CD14-positive monocyte (primary cell): Measurements from ENCODE around the gene AP1AR. TPM values are rescaled to one million over a fixed set of nuclear protein-coding genes. Genes with fewer than 3 reads are reported as not detected.

Experiments
- DNase-seq, 3 donors: peaks; one replicate each; pipeline ENCODE4 v3.0.0-alpha.2; 2011 to 2022
- H2AFZ ChIP-seq: 2 replicates; pipeline ENCODE4 v1.6.0; 2012; ENCODE audit warnings: mild to moderate bottlenecking, low read depth, low read length, inconsistent platforms; ENCODE audit not compliant: insufficient read depth, poor library complexity, severe bottlenecking
- H3K27ac ChIP-seq, 2 donors: 1 replicate in 1 of 2; 2 replicates in 1 of 2; pipeline ENCODE4 v1.5.1; 2012 to 2013; ENCODE audit warnings: low read length in 2 of 2, control low read depth in 1 of 2, inconsistent platforms in 1 of 2, low read depth in 1 of 2, mild to moderate bottlenecking in 1 of 2
- H3K27me3 ChIP-seq, 2 donors: one replicate each; pipeline versions ENCODE4 v1.6.0 to v1.6.1; 2011 to 2013; ENCODE audit warnings: low read length in 2 of 2; ENCODE audit not compliant: control insufficient read depth in 2 of 2, insufficient read depth in 2 of 2
- H3K36me3 ChIP-seq, 2 donors: replicated peaks in 1 of 2; 1 replicate in 1 of 2; 2 replicates in 1 of 2; pipeline versions ENCODE4 v1.5.1 to v1.6.1; 2012 to 2013; ENCODE audit warnings: low read length in 2 of 2, control low read depth in 1 of 2, inconsistent platforms in 1 of 2, mild to moderate bottlenecking in 1 of 2; ENCODE audit not compliant: insufficient read depth in 2 of 2, control insufficient read depth in 1 of 2
- H3K4me1 ChIP-seq, 2 donors: 1 replicate in 1 of 2; 2 replicates in 1 of 2; pipeline versions ENCODE4 v1.5.1 to v1.6.1; 2012 to 2013; ENCODE audit warnings: low read length in 2 of 2, control low read depth in 1 of 2, inconsistent platforms in 1 of 2, mild to moderate bottlenecking in 1 of 2, moderate library complexity in 1 of 2; ENCODE audit not compliant: insufficient read depth in 2 of 2, control insufficient read depth in 1 of 2
- H3K4me2 ChIP-seq: replicated peaks from 2 replicates; pipeline ENCODE3; 2012; ENCODE audit warnings: low read length, moderate library complexity, mild to moderate bottlenecking; ENCODE audit not compliant: poor library complexity, severe bottlenecking; ENCODE audit errors: extremely low read depth
- H3K4me3 ChIP-seq, 3 experiments: fragments of 200-600 bp in 1 of 3; sonication (generic) in 1 of 3; replicated peaks in 1 of 3; 1 replicate in 2 of 3; 2 replicates in 1 of 3; pipeline ENCODE4 v1.5.1; 2011 to 2013; ENCODE audit warnings: low read length in 3 of 3, mild to moderate bottlenecking in 3 of 3, control low read depth in 2 of 3, low read depth in 2 of 3, inconsistent platforms in 1 of 3, moderate library complexity in 1 of 3
- H3K79me2 ChIP-seq: 2 replicates; pipeline ENCODE4 v1.6.0; 2012; ENCODE audit warnings: mild to moderate bottlenecking, control low read depth, inconsistent platforms, low read length, moderate library complexity; ENCODE audit not compliant: insufficient read depth
- H3K9ac ChIP-seq: 2 replicates; pipeline ENCODE4 v1.6.0; 2017; ENCODE audit warnings: low read length, mild to moderate bottlenecking; ENCODE audit not compliant: insufficient read depth, poor library complexity, severe bottlenecking
- H3K9me3 ChIP-seq, 2 donors: replicated peaks in 1 of 2; 1 replicate in 1 of 2; 2 replicates in 1 of 2; pipeline versions ENCODE4 v1.5.1 to v1.6.1; 2012 to 2013; ENCODE audit warnings: low read length in 2 of 2, control low read depth in 1 of 2; ENCODE audit not compliant: control insufficient read depth in 1 of 2, insufficient read depth in 1 of 2
- H4K20me1 ChIP-seq: 2 replicates; pipeline ENCODE4 v1.6.0; 2012; ENCODE audit warnings: mild to moderate bottlenecking, low read length, control low read depth, moderate library complexity; ENCODE audit not compliant: insufficient read depth
- H3K27ac Mint-ChIP-seq, 7 donors: one replicate each; pipeline ENCODE4 v1.8.0; 2020; ENCODE audit warnings: mild to moderate bottlenecking in 7 of 7, mixed read lengths in 7 of 7, moderate library complexity in 6 of 7, inconsistent platforms in 2 of 7
- H3K27me3 Mint-ChIP-seq, 3 donors: one replicate each; pipeline ENCODE4 v1.8.0; 2021 to 2022; ENCODE audit warnings: low read depth in 3 of 3, mild to moderate bottlenecking in 3 of 3, mixed read lengths in 3 of 3, moderate library complexity in 3 of 3, inconsistent platforms in 1 of 3
- H3K36me3 Mint-ChIP-seq, 2 donors: one replicate each; pipeline ENCODE4 v1.8.0; 2020; ENCODE audit warnings: mixed read lengths in 2 of 2, inconsistent platforms in 1 of 2, mild to moderate bottlenecking in 1 of 2
- H3K4me1 Mint-ChIP-seq: one replicate; pipeline ENCODE4 v1.8.0; 2020; ENCODE audit warnings: mild to moderate bottlenecking, mixed read lengths
- H3K4me3 Mint-ChIP-seq, 2 donors: one replicate each; pipeline ENCODE4 v1.8.0; 2020; ENCODE audit warnings: mild to moderate bottlenecking in 2 of 2, mixed read lengths in 2 of 2, moderate library complexity in 1 of 2
- H3K9me3 Mint-ChIP-seq, 7 donors: one replicate each; pipeline ENCODE4 v1.8.0; 2020 to 2022; ENCODE audit warnings: mixed read lengths in 7 of 7, mild to moderate bottlenecking in 6 of 7, moderate library complexity in 6 of 7, inconsistent platforms in 2 of 7
- WGBS: methylation state at CpG from one replicate; pipeline ENCODE4 v1.1.5; 2013; ENCODE audit warnings: missing lambda C conversion rate; ENCODE audit not compliant: insufficient coverage; 5-methylcytosine and 5-hydroxymethylcytosine counted together
- intact Hi-C, 2 donors: fragments of 100-400 bp; cut with micrococcal nuclease; formaldehyde crosslinking; loops; one replicate each; pipeline versions ENCODE4 v1.15.0 to v1.15.1; 2023
- polyA plus RNA-seq, 3 donors: library from polyadenylated mRNA; depleted of rRNA in 1 of 3; unstranded in 2 of 3; stranded (reverse) in 1 of 3; fragments of 300-500 nt in 2 of 3; fragments of >200 nt in 1 of 3; fragmentation: Illumina TruSeq in 2 of 3; gene quantifications; 1 replicate in 2 of 3; 2 replicates in 1 of 3; pipeline ENCODE4 v1.2.3, GENCODE V29; 2012 to 2021
- TF ChIP-seq, protein P1 (sequence below): fragments of 200-600 bp; IDR thresholded peaks from one replicate; pipeline ENCODE4 v1.8.0; 2022; ENCODE audit warnings: antibody characterized with exemption, mild to moderate bottlenecking

Gene AP1AR
- polyA plus RNA-seq, 3 donors = 6.1 to 15.8 (median 14.6) TPM

GRCh38 chr4:112183252-112183651 lies 48.3 kb upstream of the AP1AR start:
- H3K27ac ChIP-seq = no peak overlapping the region
- H3K9ac ChIP-seq = no peak overlapping the region
- H3K9me3 ChIP-seq = no peaks in the 10 kb centered on the region
- H3K4me3 ChIP-seq = no peak overlapping the region
- Mint-ChIP-seq H3K4me3 (no peak overlapping the region), H3K27ac (peak overlapping the region in 2 of 7 donors; percentile 39 to 80), H3K4me1 (peaks cover 34% of the 10 kb centered on the region), H3K27me3 (no peaks in the 10 kb centered on the region), H3K36me3 (peaks cover 18 to 21% of the 10 kb centered on the region in 2 donors), H3K9me3 (no peaks in the 10 kb centered on the region)
- H3K4me1 ChIP-seq = peaks cover 20 to 25% of the 10 kb centered on the region in 2 donors
- H3K79me2 ChIP-seq = no peaks in the 10 kb centered on the region
- no peaks in the 10 kb centered on the region for H3K36me3 ChIP-seq
- intact Hi-C loops = no loop called here
- WGBS = no CpG with 5 or more reads among the region's 2 CpGs
- TF ChIP-seq, protein P1, sequence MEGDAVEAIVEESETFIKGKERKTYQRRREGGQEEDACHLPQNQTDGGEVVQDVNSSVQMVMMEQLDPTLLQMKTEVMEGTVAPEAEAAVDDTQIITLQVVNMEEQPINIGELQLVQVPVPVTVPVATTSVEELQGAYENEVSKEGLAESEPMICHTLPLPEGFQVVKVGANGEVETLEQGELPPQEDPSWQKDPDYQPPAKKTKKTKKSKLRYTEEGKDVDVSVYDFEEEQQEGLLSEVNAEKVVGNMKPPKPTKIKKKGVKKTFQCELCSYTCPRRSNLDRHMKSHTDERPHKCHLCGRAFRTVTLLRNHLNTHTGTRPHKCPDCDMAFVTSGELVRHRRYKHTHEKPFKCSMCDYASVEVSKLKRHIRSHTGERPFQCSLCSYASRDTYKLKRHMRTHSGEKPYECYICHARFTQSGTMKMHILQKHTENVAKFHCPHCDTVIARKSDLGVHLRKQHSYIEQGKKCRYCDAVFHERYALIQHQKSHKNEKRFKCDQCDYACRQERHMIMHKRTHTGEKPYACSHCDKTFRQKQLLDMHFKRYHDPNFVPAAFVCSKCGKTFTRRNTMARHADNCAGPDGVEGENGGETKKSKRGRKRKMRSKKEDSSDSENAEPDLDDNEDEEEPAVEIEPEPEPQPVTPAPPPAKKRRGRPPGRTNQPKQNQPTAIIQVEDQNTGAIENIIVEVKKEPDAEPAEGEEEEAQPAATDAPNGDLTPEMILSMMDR = no peak
- no peak for DNase-seq
- no peaks in the 10 kb centered on the region for H4K20me1 ChIP-seq
- H3K27me3 ChIP-seq = no peaks in the 10 kb centered on the region
- no peak overlapping the region for H3K4me2 ChIP-seq
- H2AFZ ChIP-seq = no peak overlapping the region

DNA sequence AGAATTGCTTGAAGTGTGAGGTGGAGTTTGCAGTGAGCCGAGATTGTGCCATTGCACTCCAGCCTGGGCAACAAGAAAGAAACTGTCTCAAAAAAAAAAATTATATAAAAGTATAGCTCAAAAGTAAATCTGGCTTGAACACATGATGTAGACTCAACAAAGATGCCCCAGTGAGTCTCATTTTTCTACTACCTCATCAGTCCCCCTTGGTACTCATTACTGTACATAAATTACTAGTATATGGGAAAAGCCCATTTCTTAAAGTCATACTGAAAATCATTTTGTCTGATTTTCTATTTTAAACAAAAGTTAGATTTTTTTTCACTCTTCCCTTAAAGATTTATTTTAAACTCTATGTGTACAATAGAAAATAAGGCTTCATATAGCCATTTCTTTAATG lies 47.1 kb upstream of the AP1AR start:
- Histone ChIP-seq H3K4me1 (peaks cover 20 to 25% of the 10 kb centered on the region in 2 donors), H4K20me1 (no peaks in the 10 kb centered on the region), H3K27ac (no peak overlapping the region), H3K4me3 (no peak overlapping the region), H2AFZ (no peak overlapping the region), H3K79me2 (no peaks in the 10 kb centered on the region), H3K27me3 (no peaks in the 10 kb centered on the region), H3K9ac (no peak overlapping the region), H3K36me3 (no peaks in the 10 kb centered on the region), H3K4me2 (no peak overlapping the region), H3K9me3 (no peaks in the 10 kb centered on the region)
- no peaks in the 10 kb centered on the region for H3K9me3 Mint-ChIP-seq
- H3K36me3 Mint-ChIP-seq = peaks cover 12 to 21% of the 10 kb centered on the region in 2 donors
- no peak overlapping the region for H3K4me3 Mint-ChIP-seq
- intact Hi-C loops = no loop called here
- no CpG with 5 or more reads among the region's 1 CpG for WGBS
- no peak overlapping the region for H3K27ac Mint-ChIP-seq
- TF ChIP-seq, protein P1 = no peak
- peaks cover 34% of the 10 kb centered on the region for H3K4me1 Mint-ChIP-seq
- no peak for DNase-seq
- H3K27me3 Mint-ChIP-seq = no peaks in the 10 kb centered on the region
